HG03342 (cell line): ENCODE data around the gene ZBTB4.
A peak's percentile ranks its signal among the peaks of the same experiment; 100 is the strongest.
"Not testable (repeated sequence)": the region's sequence is repeated elsewhere in the genome, so short reads cannot be mapped to it uniquely, and the experiment has no call there.

Experiments used
- ATAC-seq: cut with Tn5 transposase; IDR thresholded peaks from one replicate; pipeline ENCODE4 v1.9.1; 2021; ENCODE audit warnings: mild to moderate bottlenecking, moderate library complexity; ENCODE audit not compliant: unreplicated experiment

ZBTB4 gene

GRCh38 chr17:7493941-7494340 is 14.5 kb upstream of the ZBTB4 start:
- no peak for ATAC-seq

DNA sequence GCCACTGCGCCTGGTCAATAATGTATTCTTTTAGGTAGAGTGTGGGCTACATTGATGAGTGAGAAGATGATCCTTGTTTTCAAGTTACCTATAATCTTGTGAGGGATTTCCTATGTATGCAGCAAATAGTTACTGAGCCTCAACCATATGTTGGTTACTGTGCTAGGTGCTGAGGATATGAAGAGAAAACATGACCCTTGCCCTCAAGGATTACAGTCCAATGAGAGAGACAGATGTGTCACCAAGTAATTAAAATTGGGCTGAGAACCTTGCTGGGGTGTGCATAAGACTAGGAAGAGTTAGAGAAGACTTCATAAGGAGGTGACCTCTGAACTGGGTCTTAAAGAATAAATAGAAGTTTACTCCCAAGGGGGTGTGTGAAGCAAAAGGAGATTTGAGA is 12.2 kb upstream of the ZBTB4 start:
- no peak for ATAC-seq

DNA sequence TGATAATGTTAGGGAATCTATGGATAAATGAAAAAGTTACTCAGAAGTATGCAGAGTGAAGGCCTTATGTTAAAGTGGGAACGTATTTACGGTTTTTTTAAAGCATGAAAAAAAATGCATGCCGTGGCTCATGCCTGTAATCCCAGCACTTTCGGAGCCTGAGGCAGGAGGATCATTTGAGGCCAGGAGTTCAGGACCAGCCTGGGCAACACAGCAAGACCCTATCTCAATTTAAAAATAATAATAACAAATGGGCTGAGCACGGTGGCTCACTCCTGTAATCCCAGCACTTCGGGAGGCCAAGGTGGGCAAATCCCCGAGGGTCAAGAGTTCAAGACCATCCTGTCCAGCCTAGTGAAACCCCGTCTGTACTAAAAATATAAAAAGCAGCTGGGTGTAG is 10.7 kb upstream of the ZBTB4 start:
- ATAC-seq = no peak

DNA sequence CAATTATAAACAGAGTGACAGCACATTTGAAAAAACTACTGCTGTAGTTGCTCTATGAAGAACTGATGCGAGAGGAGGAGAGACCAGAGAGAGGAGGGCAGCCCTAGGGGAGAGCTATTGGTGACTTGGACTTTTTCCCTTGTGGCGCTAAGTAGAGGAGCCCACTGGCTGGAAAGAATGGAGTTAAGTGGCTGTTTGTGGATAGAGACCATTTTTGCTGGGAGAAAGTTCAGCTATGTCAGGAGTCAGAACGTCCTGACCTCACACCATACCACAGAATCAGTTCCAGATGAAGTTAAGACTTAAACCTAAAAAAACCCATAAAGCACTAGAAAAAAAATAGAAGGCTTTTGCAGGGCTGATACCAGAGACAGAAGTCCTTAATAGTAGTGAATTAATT is 6.8 kb upstream of the ZBTB4 start:
- no peak for ATAC-seq

GRCh38 chr17:7484919-7485377 is 5.5 kb upstream of the ZBTB4 start:
- no peak for ATAC-seq

- peak; percentile 58 for ATAC-seq
These were observed 4.9 kb upstream of the ZBTB4 start, which contains the start of gene POLR2A for GRCh38 chr17:7484067-7484918. TSS of gene POLR2A (plus strand) at chr17:7484366.

GRCh38 chr17:7483255-7484066 is 4.0 kb upstream of the ZBTB4 start:
- peak; percentile 37 for ATAC-seq

DNA sequence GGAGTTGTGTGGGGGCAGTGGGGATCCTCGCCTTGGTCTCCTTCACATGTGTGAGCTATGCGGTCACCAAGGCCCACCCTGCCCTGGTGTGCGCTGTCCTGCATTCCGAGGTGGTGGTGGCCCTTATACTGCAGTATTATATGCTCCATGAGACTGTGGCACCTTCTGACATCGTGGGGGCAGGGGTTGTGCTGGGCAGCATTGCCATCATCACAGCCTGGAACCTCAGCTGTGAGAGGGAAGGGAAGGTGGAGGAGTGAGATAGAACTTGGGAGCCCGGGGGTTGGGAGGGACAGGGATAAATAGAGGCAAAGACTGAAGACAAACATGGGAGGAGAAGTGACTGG is 3.3 kb upstream of the ZBTB4 start:
- not testable (repeated sequence) for ATAC-seq

GRCh38 chr17:7481842-7482741 is 2.7 kb upstream of the ZBTB4 start:
- not testable (repeated sequence) for ATAC-seq

GRCh38 chr17:7481275-7481674 is 1.8 kb upstream of the ZBTB4 start, which contains the start of gene SLC35G6:
TSS of gene SLC35G6 (plus strand) at chr17:7481446. CDS start at chr17:7481517, 71 bp downstream.
- not testable (repeated sequence) for ATAC-seq

GRCh38 chr17:7480089-7480384 is 606 bp upstream of the ZBTB4 start:
- no peak for ATAC-seq

GRCh38 chr17:7478276-7479212 is 887 bp downstream of the ZBTB4 start:
- ATAC-seq = no peak

GRCh38 chr17:7477392-7478275 is 1.8 kb downstream of the ZBTB4 start:
- no peak for ATAC-seq

GRCh38 chr17:7476951-7477350 is 2.5 kb downstream of the ZBTB4 start:
- ATAC-seq = no peak

GRCh38 chr17:7476494-7476893 is 2.9 kb downstream of the ZBTB4 start:
- no peak for ATAC-seq

DNA sequence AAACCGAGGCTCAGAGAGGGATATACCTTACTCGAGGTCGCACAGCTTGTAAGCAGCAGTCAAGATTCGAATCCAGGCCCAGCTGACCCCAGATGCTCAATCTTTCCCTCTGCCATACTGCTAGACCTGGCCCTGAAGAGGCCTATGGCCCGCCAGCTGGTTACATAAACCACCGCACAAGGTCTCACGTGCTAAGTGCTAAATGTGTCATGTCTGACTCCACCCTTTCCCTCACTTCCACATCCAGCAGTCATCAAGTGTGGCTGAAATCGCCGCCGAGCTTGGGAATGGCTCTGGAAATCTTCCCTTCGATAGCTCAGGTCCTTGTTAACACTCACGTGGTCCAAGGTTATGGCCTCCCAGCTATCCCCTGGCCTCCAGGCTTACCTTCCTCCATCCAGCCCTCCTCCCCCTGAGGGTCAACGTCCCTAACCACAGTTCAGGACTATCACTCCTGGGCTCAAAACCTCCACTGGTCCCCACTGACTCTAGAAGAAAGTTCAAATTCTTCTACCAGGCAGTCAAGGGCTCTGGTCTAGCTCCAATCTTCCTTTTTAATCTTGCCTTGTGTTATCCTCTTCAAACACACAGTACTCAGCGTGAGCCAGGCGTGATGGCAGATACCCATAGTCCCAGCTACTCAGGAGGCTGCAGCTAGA is 3.5 kb downstream of the ZBTB4 start:
- ATAC-seq = no peak

- ATAC-seq = not testable (repeated sequence)
These were observed 4.7 kb downstream of the ZBTB4 start for GRCh38 chr17:7474767-7475166.

GRCh38 chr17:7471729-7472128 is 7.7 kb downstream of the ZBTB4 start:
- no peak for ATAC-seq
